Choroid plexus epithelial cell (primary cell): ENCODE data around the gene SMU1.

Experiments used
- DNase-seq: peaks from one replicate; pipeline ENCODE4 v3.0.0-alpha.2; 2010; ENCODE audit warnings: low read depth
- H3K4me3 ChIP-seq: 2 replicates; pipeline ENCODE4 v1.5.1; 2011; ENCODE audit warnings: low read depth, mild to moderate bottlenecking, control low read depth, low read length, moderate library complexity
- TF ChIP-seq, protein P1 (sequence below): conservative IDR thresholded peaks from 2 replicates; pipeline ENCODE4 v1.5.1; 2011; ENCODE audit warnings: low read depth, mild to moderate bottlenecking, control low read depth, inconsistent platforms, low read length, moderate library complexity

The SMU1 gene

DNA sequence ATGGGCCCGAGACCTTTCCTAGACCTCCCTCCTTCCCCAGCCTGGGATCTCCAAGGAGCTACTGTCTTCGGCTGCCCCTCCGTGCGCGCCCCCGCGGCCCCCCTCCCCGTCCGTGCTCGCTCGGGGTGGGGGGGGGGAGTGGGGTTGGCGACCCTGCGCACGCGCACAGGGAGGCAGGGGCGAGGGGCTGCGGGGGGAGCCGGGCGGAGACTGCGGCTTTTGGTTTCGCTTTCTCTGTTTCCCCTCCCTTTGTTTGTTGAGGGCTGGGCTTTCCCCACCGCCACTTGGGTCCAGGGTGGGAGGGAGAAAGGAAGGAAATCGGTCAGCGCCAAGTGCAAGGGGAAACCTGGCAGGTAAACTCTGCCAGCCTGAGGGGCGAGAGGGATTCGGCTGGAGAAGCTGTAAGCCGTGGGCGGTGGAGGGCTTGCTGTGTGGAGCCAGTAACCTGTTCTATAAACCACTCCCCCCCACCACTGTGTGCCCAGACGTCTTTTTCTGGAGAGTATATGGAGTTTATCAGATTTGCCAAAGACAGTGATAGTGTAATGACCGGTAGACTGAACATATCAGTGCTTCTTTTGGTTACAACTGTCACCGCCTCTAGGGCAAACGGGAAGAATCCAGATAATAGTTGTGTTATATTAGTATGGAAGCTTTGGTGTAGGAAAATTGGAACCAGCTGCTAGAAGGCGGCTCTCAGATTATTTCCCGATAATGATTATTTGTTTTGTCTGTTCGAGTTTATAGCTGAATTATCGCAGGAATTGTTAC lies 50.7 kb downstream of the SMU1 start:
- H3K4me3 ChIP-seq: peak overlapping the region; percentile 100
- TF ChIP-seq, protein P1, sequence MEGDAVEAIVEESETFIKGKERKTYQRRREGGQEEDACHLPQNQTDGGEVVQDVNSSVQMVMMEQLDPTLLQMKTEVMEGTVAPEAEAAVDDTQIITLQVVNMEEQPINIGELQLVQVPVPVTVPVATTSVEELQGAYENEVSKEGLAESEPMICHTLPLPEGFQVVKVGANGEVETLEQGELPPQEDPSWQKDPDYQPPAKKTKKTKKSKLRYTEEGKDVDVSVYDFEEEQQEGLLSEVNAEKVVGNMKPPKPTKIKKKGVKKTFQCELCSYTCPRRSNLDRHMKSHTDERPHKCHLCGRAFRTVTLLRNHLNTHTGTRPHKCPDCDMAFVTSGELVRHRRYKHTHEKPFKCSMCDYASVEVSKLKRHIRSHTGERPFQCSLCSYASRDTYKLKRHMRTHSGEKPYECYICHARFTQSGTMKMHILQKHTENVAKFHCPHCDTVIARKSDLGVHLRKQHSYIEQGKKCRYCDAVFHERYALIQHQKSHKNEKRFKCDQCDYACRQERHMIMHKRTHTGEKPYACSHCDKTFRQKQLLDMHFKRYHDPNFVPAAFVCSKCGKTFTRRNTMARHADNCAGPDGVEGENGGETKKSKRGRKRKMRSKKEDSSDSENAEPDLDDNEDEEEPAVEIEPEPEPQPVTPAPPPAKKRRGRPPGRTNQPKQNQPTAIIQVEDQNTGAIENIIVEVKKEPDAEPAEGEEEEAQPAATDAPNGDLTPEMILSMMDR: no peak
- peak; percentile 54 for DNase-seq

DNA sequence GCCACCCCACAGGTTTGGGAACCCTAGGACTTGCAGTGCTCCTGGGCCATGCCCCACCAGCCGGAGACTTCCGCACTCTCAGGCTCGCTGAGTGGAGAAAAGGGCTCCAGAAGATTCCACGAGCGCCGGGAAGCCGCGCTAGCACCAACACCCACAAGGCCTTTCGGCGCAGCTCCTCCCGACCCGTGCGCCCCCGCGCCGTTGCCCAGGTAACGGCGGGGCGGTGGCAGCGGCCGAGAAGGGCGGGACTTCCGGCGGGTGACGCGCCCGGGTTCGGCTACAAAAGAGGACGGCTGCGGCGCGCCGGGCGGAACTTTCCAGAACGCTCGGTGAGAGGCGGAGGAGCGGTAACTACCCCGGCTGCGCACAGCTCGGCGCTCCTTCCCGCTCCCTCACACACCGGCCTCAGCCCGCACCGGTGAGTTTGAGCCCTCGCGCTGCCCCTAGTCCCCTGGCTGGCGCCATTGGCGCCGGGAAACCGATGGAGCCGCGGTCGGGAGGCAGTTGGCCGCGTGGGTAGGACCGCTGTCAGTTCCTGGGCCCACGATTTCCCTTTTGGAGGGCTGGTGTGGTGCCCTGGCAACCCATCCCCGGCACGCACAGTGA lies 51.4 kb downstream of the SMU1 start, which contains the start of gene DNAJA1:
DNAJA1 (plus strand) TSS at position 308 of the 606 bp plus-strand sequence. CDS start 1,212 bp downstream, outside the sequence.
- H3K4me3 ChIP-seq: peak within 1 kb of the TSS; percentile 100
- TF ChIP-seq, protein P1: no peak
- peak; percentile 96 for DNase-seq

DNA sequence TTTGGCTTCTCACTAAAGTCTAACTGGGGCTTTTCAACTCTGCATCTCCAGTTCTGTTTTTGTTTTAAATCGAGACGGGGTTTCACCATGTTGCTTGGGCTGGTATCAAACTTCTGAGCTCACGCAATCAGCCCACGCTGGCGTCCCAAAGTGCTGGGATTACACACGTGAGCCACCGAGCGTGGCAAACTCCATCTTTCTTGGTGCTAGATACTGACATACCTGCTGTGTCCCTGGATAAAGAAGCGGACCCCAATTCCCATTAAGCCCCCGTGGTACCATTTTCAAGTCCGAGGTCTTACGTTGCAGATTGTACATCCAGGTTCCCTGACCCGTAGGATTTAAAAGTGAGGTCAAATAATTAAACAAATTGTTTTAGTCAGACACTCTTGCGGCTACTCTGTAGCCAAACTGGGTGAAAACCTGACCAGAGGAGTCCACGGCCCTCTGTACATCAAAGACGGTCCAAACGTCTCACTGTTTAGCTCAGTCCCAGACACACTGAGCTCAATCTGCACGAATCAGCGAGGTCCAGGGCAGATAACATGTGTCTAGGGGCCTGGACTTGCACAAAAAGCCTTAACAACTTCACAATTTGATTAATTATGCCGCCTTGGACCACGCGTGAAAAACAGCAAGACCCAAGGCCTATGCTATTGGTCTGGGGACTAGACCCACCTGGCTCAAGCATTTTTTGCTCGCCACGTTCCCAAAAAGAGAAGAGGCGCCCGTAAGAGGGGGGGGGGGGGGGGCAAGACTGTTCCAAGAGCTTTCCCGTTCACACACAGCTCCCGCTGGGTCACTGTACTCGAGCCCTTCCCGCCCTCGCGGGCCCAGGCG lies 52.1 kb downstream of the SMU1 start:
- TF ChIP-seq, protein P1: no peak
- DNase-seq: peak; percentile 51
- peak overlapping the region; percentile 100 for H3K4me3 ChIP-seq

DNA sequence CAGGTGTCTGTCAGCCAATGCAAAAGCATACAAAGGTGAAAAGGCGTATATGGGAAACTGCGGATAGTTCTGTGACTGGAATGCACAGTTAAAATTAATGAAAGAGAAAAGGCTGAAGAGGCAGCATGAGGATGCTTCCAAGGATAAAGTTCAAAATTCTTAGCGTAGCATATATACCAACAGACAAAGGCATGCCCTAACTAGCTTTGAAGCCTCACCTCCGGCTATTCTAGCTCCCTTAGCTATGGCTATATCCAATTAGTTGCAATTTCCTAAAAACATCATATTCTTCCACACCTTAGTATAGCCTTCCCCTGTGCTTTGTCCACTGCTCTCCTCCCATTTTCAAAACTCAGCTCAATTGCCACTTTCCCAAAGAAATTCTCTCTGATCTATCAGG lies 52.8 kb downstream of the SMU1 start:
- no peak for DNase-seq
- H3K4me3 ChIP-seq: no peak overlapping the region
- TF ChIP-seq, protein P1: no peak

DNA sequence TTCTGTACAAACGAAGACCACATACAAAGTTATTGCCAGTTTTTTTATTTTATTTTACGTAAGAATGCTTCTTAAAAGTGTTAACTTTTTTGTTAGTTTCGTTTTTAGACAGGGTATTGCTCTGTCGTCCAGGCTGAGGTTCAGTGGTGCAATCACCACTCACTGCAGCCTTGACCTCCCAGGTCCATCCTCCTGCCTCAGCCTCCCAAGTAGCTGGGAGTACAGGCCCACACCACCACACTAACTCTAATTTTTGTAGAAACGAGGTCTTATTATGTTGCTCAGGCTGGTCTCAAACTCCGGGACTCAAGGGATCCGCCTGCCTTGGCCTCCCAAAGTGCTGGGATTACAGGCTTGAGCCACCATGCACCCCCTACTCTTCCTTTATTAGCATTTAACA lies 53.7 kb downstream of the SMU1 start:
- no peak overlapping the region for H3K4me3 ChIP-seq
- DNase-seq: no peak
- TF ChIP-seq, protein P1: no peak

DNA sequence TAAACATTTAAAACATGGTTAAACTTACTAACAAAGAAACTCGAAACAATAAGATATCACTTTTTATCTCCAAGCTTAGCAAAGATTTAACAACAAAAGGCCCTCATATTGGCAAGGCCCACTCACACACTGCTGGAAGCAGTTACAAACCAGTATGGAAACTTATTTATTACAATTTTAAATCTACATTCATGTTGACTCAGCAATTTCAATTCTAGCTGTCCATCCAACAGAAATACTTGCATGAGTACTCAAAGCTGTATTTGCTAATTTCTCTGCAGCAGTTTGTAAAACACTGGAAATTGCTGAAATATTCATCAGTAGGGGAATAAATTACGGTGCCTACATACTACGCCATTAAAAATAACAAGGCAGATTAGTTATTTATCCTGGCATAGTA lies 54.2 kb downstream of the SMU1 start:
- DNase-seq: no peak
- TF ChIP-seq, protein P1: no peak
- no peak overlapping the region for H3K4me3 ChIP-seq
